Stimulated activated CD4-positive, alpha-beta T cell treated with anti-CD3 and anti-CD28 coated beads, TNF-alpha, amount 100 ng/mL, for 48 hours (primary cell): ENCODE measurements around the gene CNTNAP2.
"Not testable (repeated sequence)": the region's sequence is repeated elsewhere in the genome, so short reads cannot be mapped to it uniquely, and the experiment has no call there.

Experiments used
- DNase-seq, 3 donors: peaks; one replicate each; pipeline ENCODE4 v3.0.0-alpha.2; 2020; ENCODE audit warnings: low read depth in 3 of 3

The CNTNAP2 gene

GRCh38 chr7:148298768-148299167 lies 2182.2 kb downstream of the CNTNAP2 start:
- DNase-seq, result not testable (repeated sequence)

DNA sequence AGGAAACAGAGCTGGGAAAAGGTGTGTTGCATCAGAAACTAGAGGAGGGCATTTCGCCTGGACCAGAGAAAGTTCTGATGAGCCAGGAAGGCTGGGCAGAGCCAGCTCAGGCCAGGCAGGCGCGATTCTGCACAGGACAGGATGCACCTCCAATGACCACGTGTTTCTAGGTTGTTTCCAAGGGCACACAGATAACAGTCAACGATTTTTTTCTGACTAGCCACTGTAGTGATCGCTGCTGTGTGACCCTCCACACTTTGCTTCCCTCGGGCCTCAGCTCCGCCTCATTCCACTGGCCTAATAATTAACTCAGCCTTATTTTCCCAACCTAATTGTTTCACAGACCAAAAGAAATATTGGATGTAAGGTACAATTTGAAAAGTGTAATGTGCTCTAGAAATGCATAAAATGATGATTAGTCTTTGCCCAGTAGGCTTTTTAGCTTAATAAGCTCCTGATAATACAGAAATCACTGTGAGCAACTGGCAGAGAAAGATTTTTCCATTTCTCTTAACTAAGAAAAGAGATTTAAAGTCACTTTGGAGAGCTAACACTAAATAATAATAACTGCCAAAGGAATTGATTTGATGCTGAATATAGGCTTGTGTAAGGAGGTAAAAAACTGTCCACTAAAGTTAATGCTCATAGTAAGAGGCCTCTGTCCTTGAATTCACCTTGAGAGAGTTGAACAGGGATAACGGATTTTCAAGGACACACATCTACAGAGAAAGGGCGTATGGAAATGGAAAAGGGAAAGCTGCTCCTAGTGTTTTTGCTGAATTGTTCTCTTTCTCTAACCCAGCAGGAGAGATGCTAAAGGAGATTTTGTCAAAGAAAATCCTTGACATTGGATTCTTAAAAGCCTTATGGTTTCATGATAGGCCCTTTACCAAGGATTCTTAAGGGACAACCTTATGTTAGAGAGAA lies 2183.0 kb downstream of the CNTNAP2 start:
- no peak for DNase-seq

- not testable (repeated sequence) for DNase-seq
These were observed 2185.8 kb downstream of the CNTNAP2 start for GRCh38 chr7:148302436-148302835.

DNA sequence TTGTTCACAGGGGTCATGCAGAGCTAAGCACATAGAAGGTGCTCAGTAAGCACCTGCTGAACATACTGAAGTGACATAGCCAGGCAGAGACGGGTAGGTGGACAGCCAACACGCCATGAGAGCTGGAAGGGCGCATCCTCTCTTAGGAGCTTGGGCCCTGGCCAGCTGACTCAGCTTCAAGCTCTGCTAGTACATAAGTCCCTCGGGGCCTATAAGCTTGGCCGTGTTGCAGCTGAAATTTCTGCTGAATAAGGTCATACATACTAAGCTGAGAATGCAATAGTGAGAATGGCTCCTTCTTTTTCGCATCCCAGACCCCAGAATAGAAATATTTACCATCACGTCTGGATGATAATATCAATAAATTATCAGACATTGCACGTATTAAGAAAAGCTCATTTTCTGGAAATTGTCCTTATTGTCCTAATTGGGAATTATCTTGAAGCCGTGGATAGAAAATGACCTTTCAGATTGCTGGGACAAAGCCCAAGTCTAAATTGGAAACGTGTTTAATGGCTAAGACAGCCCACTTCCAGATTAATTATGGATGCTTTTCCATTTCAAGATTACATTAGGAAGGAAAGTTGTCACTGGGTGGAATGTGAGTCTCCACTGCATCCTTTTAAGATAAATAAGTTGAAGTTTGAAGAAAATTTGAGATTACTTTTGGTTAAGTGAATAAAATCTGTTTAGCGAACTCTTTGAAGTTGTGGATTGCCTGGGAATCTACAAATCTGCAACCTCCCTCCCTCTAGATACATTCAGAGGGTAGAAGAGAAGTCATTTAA lies 2186.9 kb downstream of the CNTNAP2 start:
- DNase-seq, result no peak

GRCh38 chr7:148304083-148304335 lies 2187.4 kb downstream of the CNTNAP2 start:
- no peak for DNase-seq

- DNase-seq, result no peak
These were observed 2187.9 kb downstream of the CNTNAP2 start for GRCh38 chr7:148304456-148304855.

DNA sequence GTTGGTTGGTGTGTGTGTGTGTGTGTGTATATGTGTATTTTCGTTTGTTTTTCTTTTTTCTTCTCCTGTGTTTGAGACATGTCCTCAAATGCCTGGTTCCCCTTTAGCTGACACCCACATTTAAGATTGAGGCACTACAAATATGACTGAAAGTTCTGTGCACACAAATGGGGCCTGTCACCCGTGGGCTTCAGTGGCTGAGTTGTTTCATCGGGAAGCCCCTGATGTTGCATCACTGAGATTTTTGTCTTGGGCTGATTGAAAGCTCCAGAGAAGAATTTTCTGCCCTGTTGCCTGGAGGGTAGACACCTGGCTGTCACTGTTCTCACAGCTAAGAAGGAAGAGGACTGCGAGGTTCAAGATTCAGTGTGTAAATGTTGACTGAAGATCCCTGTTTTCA lies 2190.2 kb downstream of the CNTNAP2 start:
- no peak for DNase-seq

DNA sequence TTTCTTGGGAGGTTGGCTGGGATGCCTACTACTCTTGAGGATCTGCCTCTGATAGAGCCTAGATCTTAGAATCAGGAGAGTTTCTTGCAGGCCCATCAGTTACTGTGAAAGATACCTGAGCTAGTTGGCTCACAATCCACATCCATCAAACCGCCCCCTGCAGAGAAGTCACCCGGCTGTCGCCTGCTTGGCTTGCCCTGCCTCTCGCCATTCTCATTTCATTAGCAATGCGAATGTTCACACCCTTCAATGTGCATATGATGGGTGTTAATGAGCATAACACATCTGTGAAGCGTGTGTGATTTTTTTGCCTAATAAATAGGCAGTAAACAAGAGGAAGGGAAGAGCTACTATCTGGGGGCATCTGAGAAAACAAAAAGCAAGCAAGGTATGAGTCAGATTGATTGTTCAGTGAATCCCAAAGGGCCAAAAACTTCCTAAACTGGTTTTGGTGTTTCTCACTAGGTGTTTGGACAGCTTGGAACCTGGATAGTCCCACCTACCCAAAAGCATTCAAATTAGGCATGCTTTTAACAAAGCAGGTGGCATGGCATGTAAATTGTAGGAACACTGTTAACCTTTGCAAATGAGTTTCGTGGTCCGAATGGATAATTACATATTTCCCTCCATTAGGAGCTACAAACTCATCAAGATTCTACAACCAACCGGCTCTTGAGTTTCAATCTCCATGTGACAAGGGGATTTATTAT lies 2201.7 kb downstream of the CNTNAP2 start:
- DNase-seq, result no peak

DNA sequence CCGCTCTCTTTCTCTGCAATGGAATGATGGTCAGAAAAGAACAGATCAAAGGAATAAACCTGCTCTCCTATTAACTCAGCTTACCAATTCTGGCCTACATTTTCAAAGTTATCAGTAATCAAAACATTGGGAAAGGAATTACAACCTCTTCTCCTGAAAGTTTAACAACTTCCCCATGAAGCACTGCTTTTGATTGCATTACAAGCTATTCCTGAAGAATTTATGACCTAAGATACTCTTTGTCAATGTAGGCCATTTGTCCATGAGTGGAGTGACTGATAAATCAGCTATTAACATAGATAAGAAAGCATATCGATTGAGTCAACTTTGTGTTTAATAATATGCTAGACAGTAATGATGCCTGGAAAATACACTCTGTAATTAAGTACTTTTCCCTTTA lies 2202.2 kb downstream of the CNTNAP2 start:
- DNase-seq, result no peak

- no peak for DNase-seq
These were observed 2202.8 kb downstream of the CNTNAP2 start for GRCh38 chr7:148319316-148319808.

DNA sequence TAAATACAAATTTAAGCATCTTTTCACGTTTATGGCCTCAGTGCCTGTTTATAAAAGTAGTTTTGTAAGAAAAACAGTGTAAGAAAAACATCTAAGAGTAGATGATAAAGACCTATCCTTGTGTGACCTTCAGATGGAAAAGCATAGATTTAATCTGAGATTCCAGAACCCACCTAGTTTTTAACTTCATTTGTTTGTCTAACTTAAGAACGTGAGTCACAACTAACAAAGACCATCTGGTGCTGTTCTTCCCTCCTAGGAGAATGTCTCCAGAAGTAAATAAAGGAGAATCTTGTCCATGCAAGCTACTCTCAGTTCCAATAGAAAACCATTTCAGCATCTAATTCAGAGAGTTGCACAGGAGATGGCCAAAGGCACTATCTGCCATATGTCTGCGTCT lies 2208.6 kb downstream of the CNTNAP2 start:
- DNase-seq, result no peak

DNA sequence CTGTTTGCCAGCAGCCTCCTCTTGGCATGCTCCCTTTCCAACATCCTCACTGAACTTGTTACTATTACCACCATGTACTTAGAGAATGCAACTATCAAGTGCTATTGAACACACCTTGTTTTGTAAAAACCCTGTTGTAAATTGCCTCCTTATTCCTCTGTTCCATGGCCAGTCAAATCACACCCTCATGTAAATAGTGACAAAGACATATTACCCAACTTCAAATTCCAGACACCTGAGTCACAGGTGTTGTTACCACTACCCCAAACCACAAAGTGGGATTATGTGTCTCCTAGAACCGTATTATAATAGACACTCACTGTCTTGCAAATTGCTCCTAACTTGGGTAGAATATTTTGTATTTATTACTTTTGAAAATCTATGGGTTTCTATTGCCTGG lies 2210.8 kb downstream of the CNTNAP2 start:
- DNase-seq, result no peak

GRCh38 chr7:148328906-148329305 lies 2212.3 kb downstream of the CNTNAP2 start:
- DNase-seq, result no peak

GRCh38 chr7:148330124-148330818 lies 2213.7 kb downstream of the CNTNAP2 start:
- DNase-seq, result no peak

DNA sequence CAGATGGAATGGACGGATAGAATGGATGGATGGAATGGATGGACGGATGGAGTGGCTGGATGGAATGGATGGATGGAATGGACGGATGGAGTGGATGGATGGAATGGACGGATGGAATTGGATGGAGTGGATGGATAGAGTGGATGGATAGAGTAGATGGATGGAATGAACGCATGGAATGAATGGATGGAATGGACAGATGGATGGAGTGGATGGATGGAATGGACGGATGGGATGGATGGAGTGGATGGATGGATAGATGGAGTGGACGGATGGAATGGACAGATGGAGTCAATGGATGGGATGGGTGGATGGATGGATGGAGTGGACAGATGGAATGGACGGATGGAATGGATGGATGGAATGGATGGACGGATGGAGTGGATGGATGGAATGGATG lies 2214.2 kb downstream of the CNTNAP2 start:
- no peak for DNase-seq

GRCh38 chr7:148331456-148331855 lies 2214.9 kb downstream of the CNTNAP2 start:
- not testable (repeated sequence) for DNase-seq

DNA sequence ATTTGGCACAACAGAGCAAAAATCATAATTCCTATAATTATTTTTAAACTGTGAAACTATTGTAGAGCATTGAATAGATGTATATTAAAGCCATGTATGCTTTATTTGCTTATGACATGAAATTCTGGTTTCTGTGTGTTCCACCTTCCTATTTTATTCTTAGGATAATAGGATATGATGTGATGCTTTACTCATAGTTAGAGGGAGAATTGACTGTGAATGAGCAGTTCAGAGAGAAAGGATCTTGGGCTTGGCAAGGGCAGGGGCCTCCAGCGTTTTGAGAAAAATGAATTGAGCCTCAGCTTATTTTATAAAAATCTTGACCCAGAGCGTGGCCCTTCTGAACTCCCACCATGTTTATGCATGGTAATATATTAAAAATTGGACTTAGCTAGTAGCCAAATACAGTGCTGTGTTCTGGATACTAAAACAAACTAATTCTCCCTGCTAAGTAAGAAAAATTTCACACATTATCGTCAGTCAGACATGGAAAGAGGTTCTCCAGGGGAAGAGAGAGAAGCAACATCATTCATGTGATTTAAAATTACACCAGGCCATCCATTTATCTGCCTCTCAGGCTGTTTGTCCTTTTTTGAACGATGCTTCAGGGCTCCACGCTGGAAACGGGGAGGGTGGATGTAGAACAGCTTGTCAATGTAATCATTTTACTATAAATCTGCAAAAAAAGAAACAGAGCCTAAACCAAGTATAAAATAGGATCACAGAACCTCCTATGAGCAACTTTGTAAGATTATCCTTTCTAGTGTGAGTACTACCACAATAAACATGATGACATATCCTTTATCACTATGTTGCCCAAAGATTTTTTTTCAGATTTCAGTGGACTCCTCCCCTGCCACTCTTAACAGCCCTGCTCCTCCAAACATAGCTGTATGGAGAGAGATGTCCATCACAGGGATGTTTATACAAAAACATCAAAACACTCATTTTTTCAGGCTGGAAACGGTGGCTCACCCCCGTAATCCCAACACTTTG lies 2215.9 kb downstream of the CNTNAP2 start:
- DNase-seq, result no peak

GRCh38 chr7:148334441-148334956 lies 2217.9 kb downstream of the CNTNAP2 start:
- DNase-seq, result no peak

DNA sequence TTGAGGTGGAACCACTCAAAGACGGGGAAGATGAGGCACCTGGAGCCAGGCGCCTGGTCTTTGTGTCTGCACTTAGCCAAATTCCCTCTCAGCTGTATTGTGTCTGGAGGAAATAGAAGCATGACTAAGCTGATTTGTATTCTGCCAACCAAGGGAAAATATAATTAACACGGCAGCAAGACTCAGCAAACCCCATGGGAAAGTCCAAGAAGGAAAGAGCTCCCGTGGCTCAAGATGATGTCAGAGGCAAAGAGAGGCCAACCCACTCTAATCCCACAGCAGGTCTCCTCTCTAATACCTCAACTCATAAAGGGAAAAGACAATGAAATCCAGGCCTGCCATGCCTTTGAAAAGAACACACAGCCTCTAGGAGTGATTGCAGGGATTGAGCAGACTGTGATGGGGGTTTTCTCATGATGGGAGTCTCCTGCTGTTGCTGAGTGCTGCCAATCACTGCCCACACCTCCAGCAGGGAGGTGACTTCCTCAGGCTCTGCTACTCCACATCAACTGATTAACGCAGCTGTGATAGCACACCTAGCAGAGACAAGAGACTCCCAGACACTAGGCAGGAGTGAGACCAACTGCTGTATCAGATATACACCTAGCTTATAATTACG lies 2218.5 kb downstream of the CNTNAP2 start:
- DNase-seq, result no peak

DNA sequence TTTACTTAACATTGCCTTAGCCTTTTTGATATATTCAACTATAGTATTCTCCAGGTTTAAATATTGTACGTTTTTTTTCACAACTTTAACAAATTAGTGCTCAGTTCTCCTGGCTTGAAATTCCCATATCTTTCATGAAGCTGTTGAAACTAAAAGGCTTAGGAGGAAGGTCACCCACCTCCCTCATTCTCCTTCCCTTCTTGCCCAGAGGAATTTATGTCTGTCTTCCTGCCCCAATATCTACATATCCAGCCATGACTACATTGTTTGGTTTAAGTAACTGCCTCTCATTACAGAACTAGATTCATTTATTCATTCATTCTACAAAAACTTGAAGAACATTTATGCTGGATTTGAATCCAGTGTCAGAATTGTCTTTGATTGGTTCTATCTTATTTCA lies 2219.2 kb downstream of the CNTNAP2 start:
- no peak for DNase-seq
